ENCODE results near the gene RASSF3. TPM values are rescaled to one million over a fixed set of nuclear protein-coding genes. Genes with fewer than 3 reads are reported as not detected.

RASSF3 gene, protein sequence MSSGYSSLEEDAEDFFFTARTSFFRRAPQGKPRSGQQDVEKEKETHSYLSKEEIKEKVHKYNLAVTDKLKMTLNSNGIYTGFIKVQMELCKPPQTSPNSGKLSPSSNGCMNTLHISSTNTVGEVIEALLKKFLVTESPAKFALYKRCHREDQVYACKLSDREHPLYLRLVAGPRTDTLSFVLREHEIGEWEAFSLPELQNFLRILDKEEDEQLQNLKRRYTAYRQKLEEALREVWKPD
- polyA plus RNA-seq (2012; ENCODE audit: low read depth, missing spikeins), result 25.4 TPM

DNA sequence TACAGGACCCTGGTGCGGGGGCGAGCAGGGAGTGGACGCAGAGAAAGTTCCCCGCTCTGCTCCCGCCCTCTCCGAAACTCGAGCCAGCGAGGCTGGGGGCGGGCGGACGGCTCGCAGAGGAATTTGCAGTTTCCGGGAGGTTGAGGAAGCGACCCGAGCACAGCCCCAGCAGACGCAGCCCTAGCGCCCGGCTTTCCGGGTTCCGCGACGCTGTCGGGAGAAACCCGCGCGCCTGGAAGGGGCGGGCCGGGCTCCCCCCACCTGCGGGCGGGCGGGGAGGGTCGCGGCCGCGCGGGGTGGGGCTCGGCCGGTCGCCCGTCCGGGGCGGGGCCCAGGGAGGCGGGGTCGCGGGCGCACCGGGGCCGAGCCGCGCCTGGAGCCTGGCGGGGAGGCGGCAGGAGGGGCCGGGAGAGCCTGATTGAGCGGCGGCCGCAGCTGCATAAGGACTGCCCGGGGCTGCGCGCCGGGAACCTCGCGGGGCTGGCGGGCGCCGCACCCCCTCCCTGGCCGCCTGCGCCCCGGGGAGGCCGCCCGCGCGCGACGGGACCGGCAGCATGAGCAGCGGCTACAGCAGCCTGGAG, at the start of gene RASSF3:
Gene RASSF3 (plus strand): TSS at position 417 of the 581 bp plus-strand sequence. CDS start 138 bp downstream, at position 555.
- TF ChIP-seq TAF1 (IDR thresholded peaks at IDR 0.05; ENCODE audit: low read depth, low read length) (no peak), POLR2A (IDR thresholded peaks at IDR 0.05; ENCODE audit: low read depth, low read length) (0 out of 2 replicates have a peak, but pooled peaks have one; percentile 0), PAX5 (IDR thresholded peaks at IDR 0.05; ENCODE audit: insufficient read depth, low read length, severe bottlenecking) (no peak), POLR2AphosphoS5 (IDR thresholded peaks at IDR 0.05; ENCODE audit: low read depth, low read length) (no peak), POU2F2 (IDR thresholded peaks at IDR 0.05; ENCODE audit: low read depth, low read length) (no peak), SPI1 (IDR thresholded peaks at IDR 0.05; ENCODE audit: low read depth, low read length) (0 out of 2 replicates have a peak, but pooled peaks have one; percentile 8)
- FAIRE-seq, result peak; percentile 81
- DNase-seq (ENCODE audit: insufficient read length, low spot score), result peak; percentile 48

DNA sequence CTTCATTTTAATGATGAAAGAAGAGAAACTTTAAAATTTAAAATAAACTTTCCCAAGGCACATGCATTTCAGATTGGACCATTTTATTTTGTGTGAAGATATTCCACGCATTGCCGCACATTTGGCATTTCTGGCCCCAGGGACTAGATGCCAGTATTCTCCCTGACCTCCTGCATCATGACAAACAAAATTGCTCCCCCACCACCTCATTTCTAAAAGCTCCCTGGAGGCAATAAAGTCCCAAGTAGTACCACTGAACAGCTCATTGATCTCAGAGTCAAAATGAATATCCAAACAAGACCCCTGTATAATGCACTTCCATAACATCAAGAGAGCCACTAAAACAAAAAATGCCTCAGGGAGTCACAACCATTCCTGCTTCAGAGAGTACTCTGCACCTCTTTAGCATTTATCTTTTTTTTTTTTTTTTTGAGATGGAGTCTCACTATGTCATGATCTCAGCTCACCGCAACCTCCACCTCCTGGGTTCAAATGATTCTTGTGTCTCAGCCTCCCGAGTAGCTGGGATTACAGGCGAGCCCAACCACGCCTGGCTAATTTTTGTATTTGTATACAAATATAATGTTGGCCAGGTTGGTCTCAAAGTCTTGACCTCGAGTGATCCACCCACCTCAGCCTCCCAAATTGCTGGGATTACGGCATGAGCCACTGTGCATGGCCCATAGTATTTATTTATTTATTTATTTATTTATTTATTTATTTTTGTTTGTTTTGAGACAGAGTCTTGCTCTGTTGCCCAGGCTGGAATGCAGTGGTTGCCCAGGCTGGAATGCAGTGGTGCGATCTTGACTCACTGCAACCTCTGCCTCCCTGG, 48.8 kb upstream of the RASSF3 start:
- no peak for FAIRE-seq
- TF ChIP-seq TAF1 (IDR thresholded peaks at IDR 0.05; ENCODE audit: low read depth, low read length), result no peak
- no peak for DNase-seq (ENCODE audit: insufficient read length, low spot score)

DNA sequence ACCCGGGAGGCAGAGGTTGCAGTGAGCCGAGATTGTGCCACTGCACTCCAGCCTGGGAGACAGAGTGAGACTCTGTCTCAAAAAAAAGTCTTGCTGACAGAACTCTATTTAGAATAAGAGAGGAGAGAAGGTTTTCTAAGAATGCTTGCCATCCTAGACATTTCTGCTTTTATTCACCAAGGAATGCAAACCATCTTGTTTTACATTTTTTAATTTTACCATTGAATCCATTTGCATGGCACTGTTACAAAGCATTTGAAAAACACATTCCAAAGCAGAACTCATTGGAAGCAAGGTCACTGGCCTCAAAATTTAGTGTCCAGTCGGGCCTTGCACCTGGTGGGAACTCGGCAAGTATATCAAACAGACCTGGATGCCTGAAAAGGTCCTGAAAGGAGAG, 44.2 kb upstream of the RASSF3 start:
- FAIRE-seq, result no peak
- no peak for TF ChIP-seq POLR2A (IDR thresholded peaks at IDR 0.05; ENCODE audit: low read depth, low read length)
- no peak for TF ChIP-seq TAF1 (IDR thresholded peaks at IDR 0.05; ENCODE audit: low read depth, low read length)
- no peak for TF ChIP-seq POU2F2 (IDR thresholded peaks at IDR 0.05; ENCODE audit: low read depth, low read length)
- no peak for TF ChIP-seq PAX5 (IDR thresholded peaks at IDR 0.05; ENCODE audit: insufficient read depth, low read length, severe bottlenecking)
- TF ChIP-seq POLR2AphosphoS5 (IDR thresholded peaks at IDR 0.05; ENCODE audit: low read depth, low read length), result no peak
- no peak for TF ChIP-seq SPI1 (IDR thresholded peaks at IDR 0.05; ENCODE audit: low read depth, low read length)
- DNase-seq (ENCODE audit: insufficient read length, low spot score), result no peak

DNA sequence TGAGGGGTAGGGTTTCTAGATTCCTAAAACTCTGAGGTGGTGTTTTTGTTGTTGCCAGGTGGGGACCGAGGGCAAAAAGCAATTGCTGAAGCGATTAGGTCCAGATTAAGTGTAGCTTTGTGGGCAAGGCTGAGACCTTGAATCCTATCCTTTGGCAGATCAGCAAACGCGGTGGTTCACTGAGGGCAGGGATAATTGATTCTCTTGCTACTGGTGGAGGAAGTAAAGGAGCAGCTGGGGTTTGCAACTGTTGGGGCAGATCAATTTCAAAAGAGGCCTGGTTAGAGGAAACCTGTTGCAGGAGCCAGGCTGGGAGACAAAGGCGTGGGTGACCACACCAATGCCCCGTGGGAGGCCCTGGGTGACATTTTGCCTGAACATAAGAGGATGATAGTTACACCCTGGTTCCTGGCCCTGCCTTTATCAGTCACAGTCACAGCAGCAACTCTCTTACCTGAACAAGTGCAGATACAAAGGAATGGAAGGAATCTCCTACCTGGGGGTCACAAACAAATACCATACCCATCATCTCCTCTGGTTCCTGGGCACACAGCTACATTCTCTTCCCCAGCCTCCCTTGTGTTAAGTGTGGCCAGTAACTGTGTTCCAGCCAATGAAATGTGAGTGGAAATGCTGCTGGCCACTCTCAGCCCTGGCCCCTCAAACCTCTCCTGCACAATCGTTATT, 43.3 kb upstream of the RASSF3 start:
- no peak for FAIRE-seq
- no peak for DNase-seq (ENCODE audit: insufficient read length, low spot score)

DNA sequence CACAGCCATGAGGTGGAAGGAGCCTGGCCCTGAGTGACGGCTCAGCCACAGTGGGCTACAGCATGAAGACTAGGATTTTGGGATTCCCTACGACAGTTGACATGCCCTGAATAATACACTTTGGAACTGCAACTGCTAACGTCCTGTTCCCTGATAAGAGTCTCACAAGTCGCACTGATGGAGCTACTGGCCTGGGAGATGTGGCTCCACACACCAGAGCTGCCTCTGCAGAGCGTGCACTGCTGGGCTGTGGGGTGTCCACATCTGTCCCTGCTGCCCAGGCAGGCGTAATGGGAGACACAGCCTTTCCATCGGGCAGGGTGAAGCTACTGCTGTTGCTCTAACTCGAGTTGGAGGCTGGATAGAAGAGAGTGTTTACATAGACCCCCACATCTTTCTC, 42.7 kb upstream of the RASSF3 start:
- FAIRE-seq (no peak), DNase-seq (ENCODE audit: insufficient read length, low spot score) (no peak)
- TF ChIP-seq POLR2A (IDR thresholded peaks at IDR 0.05; ENCODE audit: low read depth, low read length) (no peak), SPI1 (IDR thresholded peaks at IDR 0.05; ENCODE audit: low read depth, low read length) (no peak), POU2F2 (IDR thresholded peaks at IDR 0.05; ENCODE audit: low read depth, low read length) (no peak), TAF1 (IDR thresholded peaks at IDR 0.05; ENCODE audit: low read depth, low read length) (no peak), POLR2AphosphoS5 (IDR thresholded peaks at IDR 0.05; ENCODE audit: low read depth, low read length) (no peak), PAX5 (IDR thresholded peaks at IDR 0.05; ENCODE audit: insufficient read depth, low read length, severe bottlenecking) (no peak)

More for the DNA sequence above, 43.3 kb upstream of the RASSF3 start:
- no peak for TF ChIP-seq POU2F2 (IDR thresholded peaks at IDR 0.05; ENCODE audit: low read depth, low read length)
- TF ChIP-seq POLR2A (IDR thresholded peaks at IDR 0.05; ENCODE audit: low read depth, low read length), result no peak
- TF ChIP-seq PAX5 (IDR thresholded peaks at IDR 0.05; ENCODE audit: insufficient read depth, low read length, severe bottlenecking), result no peak
- no peak for TF ChIP-seq TAF1 (IDR thresholded peaks at IDR 0.05; ENCODE audit: low read depth, low read length)
- no peak for TF ChIP-seq SPI1 (IDR thresholded peaks at IDR 0.05; ENCODE audit: low read depth, low read length)
- TF ChIP-seq POLR2AphosphoS5 (IDR thresholded peaks at IDR 0.05; ENCODE audit: low read depth, low read length), result no peak

DNA sequence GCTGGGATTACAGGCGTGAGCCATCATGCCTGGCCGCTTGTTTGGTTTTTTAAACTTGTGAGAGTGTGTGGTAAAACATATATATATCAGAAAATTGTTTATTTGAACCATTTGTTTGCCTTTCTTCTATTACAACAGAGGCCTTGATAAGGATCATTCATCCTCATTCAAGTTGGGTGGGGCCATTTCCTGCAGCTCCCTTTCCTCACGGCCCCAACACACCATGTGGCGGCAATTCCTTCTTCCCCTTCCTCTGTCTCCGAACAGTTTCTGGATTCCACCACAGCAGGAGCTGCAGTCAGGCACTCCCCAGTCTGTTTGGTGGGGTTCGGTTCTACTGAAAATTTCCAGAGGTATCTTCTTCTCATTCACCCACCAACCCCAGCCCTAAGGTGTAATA, 42.0 kb upstream of the RASSF3 start:
- DNase-seq (ENCODE audit: insufficient read length, low spot score) (no peak), FAIRE-seq (no peak)
- TF ChIP-seq PAX5 (IDR thresholded peaks at IDR 0.05; ENCODE audit: insufficient read depth, low read length, severe bottlenecking) (no peak), POLR2AphosphoS5 (IDR thresholded peaks at IDR 0.05; ENCODE audit: low read depth, low read length) (no peak), SPI1 (IDR thresholded peaks at IDR 0.05; ENCODE audit: low read depth, low read length) (no peak), POLR2A (IDR thresholded peaks at IDR 0.05; ENCODE audit: low read depth, low read length) (no peak), TAF1 (IDR thresholded peaks at IDR 0.05; ENCODE audit: low read depth, low read length) (no peak), POU2F2 (IDR thresholded peaks at IDR 0.05; ENCODE audit: low read depth, low read length) (no peak)

DNA sequence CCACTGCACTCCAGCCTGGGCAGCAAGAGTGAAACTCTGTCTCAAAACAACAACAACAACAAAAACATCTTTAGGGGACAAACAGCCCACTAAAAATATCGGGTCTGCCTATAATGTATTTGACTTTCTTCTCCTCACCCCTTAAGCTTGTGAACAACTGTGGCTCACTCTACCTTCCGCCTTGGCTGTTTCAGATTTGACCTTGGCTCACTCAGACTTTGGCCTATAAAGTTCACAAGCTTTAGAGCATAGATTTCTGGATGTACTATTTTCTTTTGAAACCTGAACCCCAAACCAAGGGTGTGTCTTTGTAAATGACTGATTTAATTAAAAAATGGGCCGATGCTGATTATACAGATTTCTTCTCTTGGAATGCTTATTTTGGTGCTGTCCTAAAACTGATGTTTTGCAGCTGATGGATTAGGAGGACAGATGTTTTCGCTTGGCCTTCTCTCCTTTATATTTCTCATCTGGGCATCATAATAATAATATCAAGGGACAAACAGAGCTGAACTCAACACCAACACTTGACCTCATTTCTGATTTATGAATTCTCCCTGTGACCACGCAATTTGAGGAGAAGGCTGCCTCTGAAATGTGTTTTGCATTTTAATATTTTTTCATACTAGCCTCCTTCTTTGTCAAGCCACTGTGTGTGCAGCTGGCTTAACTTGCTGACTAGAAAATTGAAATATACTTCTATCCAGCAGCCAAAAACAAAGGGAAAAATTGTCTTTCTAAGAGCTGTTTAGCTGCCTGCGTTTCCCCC, 40.2 kb upstream of the RASSF3 start:
- no peak for FAIRE-seq
- DNase-seq (ENCODE audit: insufficient read length, low spot score), result no peak
- TF ChIP-seq POLR2AphosphoS5 (IDR thresholded peaks at IDR 0.05; ENCODE audit: low read depth, low read length), result no peak
- TF ChIP-seq SPI1 (IDR thresholded peaks at IDR 0.05; ENCODE audit: low read depth, low read length), result no peak
- TF ChIP-seq TAF1 (IDR thresholded peaks at IDR 0.05; ENCODE audit: low read depth, low read length), result no peak
- no peak for TF ChIP-seq PAX5 (IDR thresholded peaks at IDR 0.05; ENCODE audit: insufficient read depth, low read length, severe bottlenecking)
- TF ChIP-seq POU2F2 (IDR thresholded peaks at IDR 0.05; ENCODE audit: low read depth, low read length), result no peak
- TF ChIP-seq POLR2A (IDR thresholded peaks at IDR 0.05; ENCODE audit: low read depth, low read length), result no peak

DNA sequence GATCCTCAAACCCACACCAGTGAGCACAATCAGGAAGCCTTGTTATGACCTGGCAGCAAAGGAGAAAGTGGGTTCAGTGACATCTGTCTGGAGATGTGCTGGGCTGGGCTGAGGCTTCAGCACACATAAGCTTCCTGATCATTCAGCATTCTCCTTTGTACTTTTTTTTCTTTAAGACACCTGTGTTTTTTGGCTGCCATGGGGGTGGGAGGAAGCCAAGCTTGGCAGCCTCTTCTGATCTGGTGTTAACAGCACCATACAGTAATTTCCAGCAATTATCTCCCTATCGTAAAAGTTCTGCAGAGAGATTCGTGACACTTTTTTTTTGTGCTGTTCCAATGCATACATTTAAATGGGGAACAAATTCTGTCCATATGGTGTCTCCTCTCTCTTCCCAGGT, 38.9 kb upstream of the RASSF3 start:
- DNase-seq (ENCODE audit: insufficient read length, low spot score) (no peak), FAIRE-seq (no peak)
- no peak for TF ChIP-seq SPI1 (IDR thresholded peaks at IDR 0.05; ENCODE audit: low read depth, low read length)
- TF ChIP-seq TAF1 (IDR thresholded peaks at IDR 0.05; ENCODE audit: low read depth, low read length), result no peak

Measured in GM12891 (cell line).